ENCODE results near the gene XXYLT1. TPM values are rescaled to one million over a fixed set of nuclear protein-coding genes. Genes with fewer than 3 reads are reported as not detected.

The XXYLT1 gene
- total RNA-seq, 1 experiment from 2014 or later, result 16.9 TPM

GRCh38 chr3:195142519-195142918, 128.4 kb downstream of the XXYLT1 start:
- no peak for DNase-seq (ENCODE audit: low read depth, low spot score)
- in situ Hi-C loops (cut with HindIII; ENCODE audit: low pct_unique_long_range_greater_than_20kb, low sequenced_read_pairs), result no loop called here

GRCh38 chr3:195140816-195141793, 129.9 kb downstream of the XXYLT1 start:
- in situ Hi-C loops (cut with HindIII; ENCODE audit: low pct_unique_long_range_greater_than_20kb, low sequenced_read_pairs), result no loop called here
- no peak for DNase-seq (ENCODE audit: low read depth, low spot score)

- in situ Hi-C loops (cut with HindIII; ENCODE audit: low pct_unique_long_range_greater_than_20kb, low sequenced_read_pairs), result no loop called here
- no peak for DNase-seq (ENCODE audit: low read depth, low spot score)
Measured at GRCh38 chr3:195140410-195140809, 130.5 kb downstream of the XXYLT1 start.

GRCh38 chr3:195139876-195140240, 131.1 kb downstream of the XXYLT1 start:
- in situ Hi-C loops (cut with HindIII; ENCODE audit: low pct_unique_long_range_greater_than_20kb, low sequenced_read_pairs), result no loop called here
- no peak for DNase-seq (ENCODE audit: low read depth, low spot score)

GRCh38 chr3:195139091-195139875, 131.7 kb downstream of the XXYLT1 start:
- no peak for DNase-seq (ENCODE audit: low read depth, low spot score)
- in situ Hi-C loops (cut with HindIII; ENCODE audit: low pct_unique_long_range_greater_than_20kb, low sequenced_read_pairs), result no loop called here

GRCh38 chr3:195137638-195138588, 133.0 kb downstream of the XXYLT1 start:
- DNase-seq (ENCODE audit: low read depth, low spot score), result no peak
- in situ Hi-C loops (cut with HindIII; ENCODE audit: low pct_unique_long_range_greater_than_20kb, low sequenced_read_pairs), result no loop called here

- in situ Hi-C loops (cut with HindIII; ENCODE audit: low pct_unique_long_range_greater_than_20kb, low sequenced_read_pairs), result no loop called here
- DNase-seq (ENCODE audit: low read depth, low spot score), result no peak
Measured at GRCh38 chr3:195135917-195136316, 135.0 kb downstream of the XXYLT1 start.

GRCh38 chr3:195134431-195134830, 136.5 kb downstream of the XXYLT1 start:
- in situ Hi-C loops (cut with HindIII; ENCODE audit: low pct_unique_long_range_greater_than_20kb, low sequenced_read_pairs), result no loop called here
- DNase-seq (ENCODE audit: low read depth, low spot score), result no peak

- no peak for DNase-seq (ENCODE audit: low read depth, low spot score)
Measured at GRCh38 chr3:195133462-195133861, 137.5 kb downstream of the XXYLT1 start.

GRCh38 chr3:195133013-195133412, 137.9 kb downstream of the XXYLT1 start:
- no peak for DNase-seq (ENCODE audit: low read depth, low spot score)
- in situ Hi-C loops (cut with HindIII; ENCODE audit: low pct_unique_long_range_greater_than_20kb, low sequenced_read_pairs), result no loop called here

More at GRCh38 chr3:195133462-195133861, 137.5 kb downstream of the XXYLT1 start:
- in situ Hi-C loops (cut with HindIII; ENCODE audit: low pct_unique_long_range_greater_than_20kb, low sequenced_read_pairs), result no loop called here

- in situ Hi-C loops (cut with HindIII; ENCODE audit: low pct_unique_long_range_greater_than_20kb, low sequenced_read_pairs), result no loop called here
- DNase-seq (ENCODE audit: low read depth, low spot score), result no peak
Measured at GRCh38 chr3:195131176-195131575, 139.8 kb downstream of the XXYLT1 start.

- DNase-seq (ENCODE audit: low read depth, low spot score), result no peak
- in situ Hi-C loops (cut with HindIII; ENCODE audit: low pct_unique_long_range_greater_than_20kb, low sequenced_read_pairs), result no loop called here
Measured at GRCh38 chr3:195129644-195130492, 141.1 kb downstream of the XXYLT1 start.

GRCh38 chr3:195129072-195129643, 141.8 kb downstream of the XXYLT1 start:
- in situ Hi-C loops (cut with HindIII; ENCODE audit: low pct_unique_long_range_greater_than_20kb, low sequenced_read_pairs), result no loop called here
- no peak for DNase-seq (ENCODE audit: low read depth, low spot score)

- in situ Hi-C loops (cut with HindIII; ENCODE audit: low pct_unique_long_range_greater_than_20kb, low sequenced_read_pairs), result no loop called here
- no peak for DNase-seq (ENCODE audit: low read depth, low spot score)
Measured at GRCh38 chr3:195128255-195129071, 142.5 kb downstream of the XXYLT1 start.

GRCh38 chr3:195126056-195126605, 144.8 kb downstream of the XXYLT1 start:
- DNase-seq (ENCODE audit: low read depth, low spot score), result no peak
- in situ Hi-C loops (cut with HindIII; ENCODE audit: low pct_unique_long_range_greater_than_20kb, low sequenced_read_pairs), result no loop called here
